GM18519 (cell line): ENCODE data around the gene RNPS1.
"Not testable (repeated sequence)": the region's sequence is repeated elsewhere in the genome, so short reads cannot be mapped to it uniquely, and the experiment has no call there.

Experiments used
- ATAC-seq: cut with Tn5 transposase; IDR thresholded peaks from one replicate; pipeline ENCODE4 v1.9.1; 2021; ENCODE audit warnings: mild to moderate bottlenecking, moderate library complexity; ENCODE audit not compliant: unreplicated experiment, low FRiP score

RNPS1 gene

GRCh38 chr16:2263026-2263425 lies 4.9 kb downstream of the RNPS1 start:
- not testable (repeated sequence) for ATAC-seq

GRCh38 chr16:2260250-2260649 lies 7.7 kb downstream of the RNPS1 start:
- no peak for ATAC-seq

GRCh38 chr16:2258530-2258929 lies 9.4 kb downstream of the RNPS1 start:
- ATAC-seq, result not testable (repeated sequence)

- no peak for ATAC-seq
Observed at GRCh38 chr16:2257726-2258125, 10.2 kb downstream of the RNPS1 start.

GRCh38 chr16:2256531-2257140 lies 11.3 kb downstream of the RNPS1 start:
- no peak for ATAC-seq

DNA sequence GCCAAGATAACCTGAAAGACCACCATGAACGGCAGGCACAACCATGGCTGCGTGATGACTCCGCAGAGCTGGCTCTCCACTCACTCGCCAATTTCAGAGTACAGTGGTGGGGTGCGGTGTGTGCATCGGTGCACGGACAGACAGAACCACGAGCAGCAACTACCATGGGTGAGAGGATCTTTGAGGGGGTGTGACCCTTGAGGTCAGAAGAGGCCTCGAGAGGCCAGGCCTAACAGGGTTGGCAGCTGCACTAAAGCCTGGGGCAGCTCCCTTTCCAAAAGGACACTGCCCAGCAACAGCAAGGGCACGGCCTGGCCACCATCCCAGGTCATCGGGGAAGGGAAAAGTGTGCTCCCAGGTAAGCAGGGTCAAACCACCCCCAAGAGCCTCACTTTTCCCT lies 14.6 kb downstream of the RNPS1 start:
- ATAC-seq, result no peak

GRCh38 chr16:2252806-2253148 lies 15.1 kb downstream of the RNPS1 start:
- no peak for ATAC-seq

DNA sequence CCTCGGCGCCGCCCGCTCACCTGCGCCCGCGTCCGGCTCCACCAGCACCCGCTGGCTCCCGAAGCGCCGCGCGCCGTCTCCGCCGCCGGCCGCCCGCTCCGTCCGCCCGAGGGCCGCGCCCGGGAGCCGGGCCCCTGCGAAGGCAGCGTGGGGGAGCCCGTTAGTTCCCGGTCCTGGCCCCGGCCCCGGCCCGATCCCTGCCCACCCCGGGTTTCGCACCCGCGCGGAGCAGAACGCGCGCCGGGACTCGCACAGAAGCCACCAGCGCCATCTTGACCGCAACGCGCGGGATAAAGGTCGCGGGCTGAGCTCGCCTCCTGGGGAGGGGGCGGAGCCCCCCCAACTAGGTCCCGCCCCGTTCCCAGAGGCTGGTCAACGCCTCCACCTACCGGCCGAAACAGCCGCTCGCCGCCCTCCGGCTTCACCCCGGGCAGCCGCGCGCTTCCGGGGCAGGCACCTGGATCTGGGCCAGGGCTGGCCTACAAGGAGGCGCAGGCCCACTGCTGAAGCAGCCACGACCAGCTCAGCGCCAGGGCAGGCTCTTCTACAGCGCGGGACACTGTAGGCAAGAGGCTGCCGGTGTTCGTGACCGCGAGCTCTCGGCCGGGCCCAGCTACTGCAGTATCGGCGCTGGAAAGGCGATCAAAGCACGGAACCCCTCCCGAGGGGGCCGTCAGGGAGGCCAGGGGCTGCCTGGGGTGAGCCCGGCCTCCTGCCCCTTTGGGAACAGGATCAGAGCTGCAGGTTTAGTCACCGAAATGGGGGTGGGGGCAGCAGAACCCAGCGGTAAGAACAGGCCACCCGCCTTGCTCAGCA lies 16.4 kb downstream of the RNPS1 start, which contains the start of gene ECI1:
TSS of gene ECI1 (minus strand) at position 292 of the 816 bp plus-strand sequence. CDS start at position 271, 21 bp downstream.
- peak; percentile 68 for ATAC-seq

- no peak for ATAC-seq
Observed at GRCh38 chr16:2250652-2251295, 17.2 kb downstream of the RNPS1 start.

DNA sequence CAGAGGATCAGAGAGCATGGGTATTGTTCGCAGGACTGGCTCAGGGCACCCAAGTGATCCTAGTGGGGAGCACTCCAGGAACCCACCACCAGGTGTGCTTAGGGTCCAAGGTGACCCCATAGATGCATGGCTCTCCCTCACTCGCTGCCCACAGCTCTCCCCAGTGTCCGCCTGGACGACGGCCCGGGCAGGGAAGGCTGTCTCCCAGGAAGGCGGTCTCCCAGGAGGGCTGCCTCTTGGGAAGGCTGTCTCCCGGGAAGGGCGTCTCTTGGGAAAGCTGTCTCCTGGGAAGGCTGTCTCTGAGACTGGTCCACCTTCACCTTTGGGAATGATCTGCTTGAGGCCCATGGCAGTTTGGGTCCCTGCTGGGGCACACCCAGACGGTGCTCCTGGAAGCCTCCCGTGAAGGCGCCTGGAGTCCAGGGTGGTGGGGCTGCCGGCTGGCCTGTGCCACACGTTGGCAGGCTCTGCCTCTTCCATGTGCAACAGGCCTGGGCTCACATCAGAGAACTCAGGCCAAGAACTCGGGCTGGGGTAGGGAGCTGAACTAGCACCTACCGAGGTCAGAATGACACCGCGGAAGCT lies 21.5 kb downstream of the RNPS1 start:
- no peak for ATAC-seq

DNA sequence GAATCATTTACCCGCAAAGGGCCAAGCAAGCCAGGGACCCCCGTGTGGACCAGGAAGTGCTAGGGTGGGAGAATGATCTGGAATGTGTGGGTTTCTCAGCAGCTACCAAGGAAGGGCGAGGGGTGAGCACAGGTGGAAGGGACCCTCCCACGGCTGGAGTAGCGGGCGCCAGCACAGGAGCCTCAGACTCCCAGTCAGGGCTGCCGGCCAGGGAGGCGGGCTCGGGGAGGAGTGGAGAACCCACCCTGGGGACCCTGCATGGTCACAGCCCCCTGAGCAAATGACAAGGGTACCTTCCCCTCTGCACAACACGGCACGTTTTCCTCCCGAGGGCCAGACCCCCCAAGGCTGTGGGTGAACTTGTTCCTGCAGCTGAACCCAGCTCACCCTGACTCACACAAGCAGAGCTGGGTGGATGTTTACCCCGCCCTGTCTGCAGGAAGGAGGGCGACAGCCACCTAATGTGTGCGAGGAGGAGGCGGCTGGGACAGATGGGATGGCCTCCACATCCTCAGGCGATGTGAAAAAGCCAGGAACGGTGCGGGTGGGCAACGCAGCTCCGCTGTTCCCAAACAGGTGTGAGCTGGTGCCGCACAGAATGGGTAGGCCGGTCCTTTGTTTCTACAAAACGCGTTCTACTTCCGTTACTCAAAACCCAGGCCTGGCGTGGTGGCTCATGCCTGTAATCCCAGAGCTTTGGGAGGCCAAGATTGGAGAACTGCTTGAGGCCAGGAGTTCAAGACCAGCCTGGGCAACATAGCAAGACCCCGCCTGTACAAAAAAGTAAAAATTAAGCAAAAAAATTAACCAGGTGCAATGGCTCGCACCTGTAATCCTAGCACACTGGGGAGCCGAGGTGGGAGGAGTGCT lies 22.8 kb downstream of the RNPS1 start:
- no peak for ATAC-seq

DNA sequence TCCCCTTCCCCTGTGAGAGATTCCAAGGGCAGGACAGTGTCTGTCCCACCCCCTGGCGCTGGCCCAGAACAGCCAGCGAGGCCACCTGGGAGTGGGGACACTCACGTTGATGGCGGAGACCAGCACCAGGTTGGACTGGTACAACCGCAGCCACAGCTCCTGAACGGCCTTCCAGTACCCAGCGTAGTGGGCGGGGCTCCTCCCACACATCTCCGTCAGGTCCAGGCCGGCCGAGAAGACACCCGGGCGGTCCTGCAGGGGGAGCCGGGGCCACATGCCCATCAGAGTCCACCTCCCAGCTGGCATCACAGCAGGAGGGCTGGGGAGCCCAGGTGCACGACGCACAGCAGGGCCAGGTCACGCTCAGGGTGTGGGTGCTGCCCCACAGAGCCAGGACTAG lies 23.6 kb downstream of the RNPS1 start:
- ATAC-seq, result no peak

- no peak for ATAC-seq
Observed at GRCh38 chr16:2243781-2244180, 24.1 kb downstream of the RNPS1 start.

DNA sequence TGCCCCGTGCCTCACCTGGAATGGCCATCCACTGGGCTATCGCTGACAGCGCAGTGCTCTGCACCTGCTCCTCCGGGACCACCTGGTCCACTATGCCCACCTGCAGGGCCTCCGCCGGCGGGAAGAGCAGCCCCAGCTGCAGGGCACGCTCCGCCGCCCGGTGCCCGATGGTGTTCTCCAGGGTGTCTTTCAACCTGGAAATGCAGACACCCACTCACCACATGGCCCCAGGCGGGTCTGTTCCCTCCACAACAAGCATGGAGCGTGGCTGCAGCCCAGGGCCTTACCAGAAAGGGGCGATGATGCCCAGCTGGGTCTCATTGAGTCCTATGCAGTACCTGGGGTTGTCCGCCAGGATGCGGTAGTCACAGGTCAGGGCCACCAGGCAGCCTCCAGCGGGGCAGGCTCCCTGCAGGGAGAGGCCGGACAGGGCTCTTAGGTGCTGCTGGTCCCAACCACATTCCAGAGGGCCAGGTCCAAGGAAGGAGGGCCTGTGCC lies 24.8 kb downstream of the RNPS1 start:
- no peak for ATAC-seq

GRCh38 chr16:2242598-2242997 lies 25.3 kb downstream of the RNPS1 start:
- no peak for ATAC-seq

GRCh38 chr16:2240331-2240730 lies 27.6 kb downstream of the RNPS1 start:
- not testable (repeated sequence) for ATAC-seq

- no peak for ATAC-seq
Observed at GRCh38 chr16:2238838-2239675, 28.9 kb downstream of the RNPS1 start.

- no peak for ATAC-seq
Observed at GRCh38 chr16:2238150-2238837, 29.6 kb downstream of the RNPS1 start.
